Keratinocyte (primary cell): ENCODE results near the gene HECTD2. TPM values are rescaled to one million over a fixed set of nuclear protein-coding genes. Genes with fewer than 3 reads are reported as not detected.
"Not testable (repeated sequence)": the region's sequence is repeated elsewhere in the genome, so short reads cannot be mapped to it uniquely, and the experiment has no call there.

Experiments
- DNase-seq: peaks from one replicate; pipeline ENCODE4 v3.0.0-alpha.2; 2011; ENCODE audit warnings: low read depth, missing footprints, low spot score
- FAIRE-seq: peaks from 2 replicates; lab custom pipeline; 2011; peaks lifted over from hg19 to GRCh38; lab: Jason Lieb, UNC
- H2AFZ ChIP-seq: 2 replicates; pipeline ENCODE4 v1.6.0; 2012; ENCODE audit warnings: low read length, control low read depth, inconsistent platforms; ENCODE audit not compliant: control insufficient read depth
- H3K27ac ChIP-seq: 2 replicates; pipeline ENCODE4 v1.5.1; 2011; ENCODE audit warnings: low read length; ENCODE audit not compliant: control insufficient read depth, insufficient read depth
- H3K27me3 ChIP-seq: 3 replicates; pipeline ENCODE4 v1.6.0; 2011; ENCODE audit warnings: low read length; ENCODE audit not compliant: control insufficient read depth, insufficient read depth; ENCODE audit errors: extremely low read depth
- H3K36me3 ChIP-seq, 2 experiments: 2 replicates in 1 of 2; 3 replicates in 1 of 2; pipeline ENCODE4 v1.5.1; 2011; ENCODE audit warnings: low read length in 2 of 2, mild to moderate bottlenecking in 1 of 2; ENCODE audit not compliant: control insufficient read depth in 2 of 2, insufficient read depth in 2 of 2; ENCODE audit errors: extremely low read depth in 1 of 2
- H3K4me1 ChIP-seq: 3 replicates; pipeline ENCODE4 v1.5.1; 2011; ENCODE audit warnings: low read length; ENCODE audit not compliant: control insufficient read depth, insufficient read depth; ENCODE audit errors: extremely low read depth
- H3K4me2 ChIP-seq: 3 replicates; pipeline ENCODE4 v1.6.0; 2011; ENCODE audit warnings: low read depth, low read length; ENCODE audit not compliant: control insufficient read depth, insufficient read depth; ENCODE audit errors: extremely low read depth
- H3K4me3 ChIP-seq, 3 experiments: fragments of 200-600 bp in 1 of 3; sonication (generic) in 1 of 3; 2 replicates in 2 of 3; 3 replicates in 1 of 3; pipeline ENCODE4 v1.5.1; 2011 to 2016; ENCODE audit warnings: low read length in 3 of 3, mild to moderate bottlenecking in 3 of 3, control low read depth in 2 of 3, inconsistent platforms in 1 of 3, low read depth in 1 of 3, mixed read lengths in 1 of 3, mixed run types in 1 of 3, moderate library complexity in 1 of 3; ENCODE audit not compliant: control insufficient read depth in 2 of 3, insufficient read depth in 2 of 3; ENCODE audit errors: extremely low read depth in 1 of 3
- H3K79me2 ChIP-seq: 2 replicates; pipeline ENCODE4 v1.6.0; 2012; ENCODE audit warnings: low read length; ENCODE audit not compliant: control insufficient read depth, insufficient read depth
- H3K9ac ChIP-seq: 3 replicates; pipeline ENCODE4 v1.6.0; 2011; ENCODE audit warnings: low read length; ENCODE audit not compliant: control insufficient read depth, insufficient read depth; ENCODE audit errors: extremely low read depth
- H3K9me1 ChIP-seq: 3 replicates; pipeline ENCODE4 v1.6.0; 2011; ENCODE audit warnings: low read length; ENCODE audit not compliant: control insufficient read depth, insufficient read depth; ENCODE audit errors: extremely low read depth
- H3K9me3 ChIP-seq: 2 replicates; pipeline ENCODE4 v1.5.1; 2012; ENCODE audit warnings: low read depth, low read length; ENCODE audit not compliant: control insufficient read depth
- H4K20me1 ChIP-seq: 3 replicates; pipeline ENCODE4 v1.6.0; 2011; ENCODE audit warnings: low read length; ENCODE audit not compliant: control insufficient read depth, insufficient read depth; ENCODE audit errors: extremely low read depth
- EZH2 ChIP-seq: IDR thresholded peaks from one replicate; pipeline ENCODE4 v1.6.1; 2012; ENCODE audit warnings: inconsistent platforms, mild to moderate bottlenecking, low read length, moderate library complexity
- dilution Hi-C: fragments of 300-500 bp; cut with MboI; formaldehyde crosslinking; loops from one replicate; pipeline ENCODE4 v1.7.0; 2020; ENCODE audit warnings: low sequenced_read_pairs; ENCODE audit not compliant: extremely low pct_ligation_motif_present
- polyA plus RNA-seq, 5 experiments: library from polyadenylated mRNA; depleted of rRNA in 3 of 5; stranded (reverse) in 3 of 5; stranded (forward) in 1 of 5; unstranded in 1 of 5; fragments of >200 nt; gene quantifications; 1 replicate in 1 of 5; 2 replicates in 3 of 5; 3 replicates in 1 of 5; pipeline versions ENCODE4 v1.2.1 to v1.2.3, GENCODE V29; 2011 to 2012; ENCODE audit warnings: missing spikeins in 2 of 5, low read depth in 1 of 5, low replicate concordance in 1 of 5
- TF ChIP-seq, protein P1 (sequence below), 3 experiments: IDR thresholded peaks in 1 of 3; conservative IDR thresholded peaks in 1 of 3; optimal IDR thresholded peaks in 1 of 3; 2 replicates in 2 of 3; 3 replicates in 1 of 3; pipeline versions ENCODE3 to v1.5.1; 2011; ENCODE audit warnings: low read length in 3 of 3, mild to moderate bottlenecking in 3 of 3, moderate library complexity in 2 of 3, control low read depth in 1 of 3, inconsistent platforms in 1 of 3; ENCODE audit not compliant: insufficient read depth in 2 of 3; ENCODE audit errors: extremely low read depth in 1 of 3

Gene HECTD2
- polyA plus RNA-seq, 1 donor (not counting 4 experiments of a cell fraction or from before 2014, with no cell fraction given), result 2.2 TPM

DNA sequence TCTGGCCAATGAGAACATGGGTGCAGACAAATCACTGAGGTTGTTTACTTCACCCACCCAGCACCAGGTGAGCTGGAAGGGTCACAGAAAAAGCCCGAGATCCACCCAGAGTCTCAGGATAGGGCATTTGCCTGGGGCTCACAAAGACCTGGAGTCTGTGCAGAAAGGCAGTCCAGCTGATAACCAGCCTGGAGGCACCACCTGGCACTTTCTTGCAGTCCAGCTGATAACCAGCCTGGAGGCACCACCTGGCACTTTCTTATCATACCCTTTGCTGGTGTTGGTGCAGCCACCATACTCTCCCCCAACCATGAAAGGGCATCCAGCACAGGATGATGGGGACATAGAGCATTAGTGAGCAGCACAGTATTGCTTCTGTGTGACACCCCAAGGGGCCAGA is 118.6 kb downstream of the HECTD2 start:
- no peaks in the 10 kb centered on the region for H4K20me1 ChIP-seq
- no peak for TF ChIP-seq EZH2
- TF ChIP-seq, protein P1, sequence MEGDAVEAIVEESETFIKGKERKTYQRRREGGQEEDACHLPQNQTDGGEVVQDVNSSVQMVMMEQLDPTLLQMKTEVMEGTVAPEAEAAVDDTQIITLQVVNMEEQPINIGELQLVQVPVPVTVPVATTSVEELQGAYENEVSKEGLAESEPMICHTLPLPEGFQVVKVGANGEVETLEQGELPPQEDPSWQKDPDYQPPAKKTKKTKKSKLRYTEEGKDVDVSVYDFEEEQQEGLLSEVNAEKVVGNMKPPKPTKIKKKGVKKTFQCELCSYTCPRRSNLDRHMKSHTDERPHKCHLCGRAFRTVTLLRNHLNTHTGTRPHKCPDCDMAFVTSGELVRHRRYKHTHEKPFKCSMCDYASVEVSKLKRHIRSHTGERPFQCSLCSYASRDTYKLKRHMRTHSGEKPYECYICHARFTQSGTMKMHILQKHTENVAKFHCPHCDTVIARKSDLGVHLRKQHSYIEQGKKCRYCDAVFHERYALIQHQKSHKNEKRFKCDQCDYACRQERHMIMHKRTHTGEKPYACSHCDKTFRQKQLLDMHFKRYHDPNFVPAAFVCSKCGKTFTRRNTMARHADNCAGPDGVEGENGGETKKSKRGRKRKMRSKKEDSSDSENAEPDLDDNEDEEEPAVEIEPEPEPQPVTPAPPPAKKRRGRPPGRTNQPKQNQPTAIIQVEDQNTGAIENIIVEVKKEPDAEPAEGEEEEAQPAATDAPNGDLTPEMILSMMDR (optimal IDR thresholded peaks at IDR 0.05 in 1 of 3, IDR thresholded peaks at IDR 0.05 in 1 of 3, conservative IDR thresholded peaks at IDR 0.05 in 1 of 3; ENCODE audit: extremely low read depth in 1 of 3, insufficient read depth in 2 of 3, low read length in 3 of 3), result no peak
- no peaks in the 10 kb centered on the region for H3K4me1 ChIP-seq
- FAIRE-seq, result no peak
- dilution Hi-C loops, result no loop called here
- H2AFZ ChIP-seq, result no peak overlapping the region
- no peaks in the 10 kb centered on the region for H3K9me3 ChIP-seq
- no peak overlapping the region for H3K4me2 ChIP-seq
- H3K9me1 ChIP-seq, result no peaks in the 10 kb centered on the region
- no peaks in the 10 kb centered on the region for H3K36me3 ChIP-seq
- H3K4me3 ChIP-seq, result no peak overlapping the region
- H3K27ac ChIP-seq, result no peak overlapping the region
- no peak for DNase-seq
- no peaks in the 10 kb centered on the region for H3K27me3 ChIP-seq
- H3K9ac ChIP-seq, result no peak overlapping the region
- no peaks in the 10 kb centered on the region for H3K79me2 ChIP-seq

- FAIRE-seq, DNase-seq, H3K36me3 ChIP-seq, dilution Hi-C loops, H3K9me3 ChIP-seq, H3K9ac ChIP-seq, H4K20me1 ChIP-seq, H3K4me3 ChIP-seq, H2AFZ ChIP-seq, H3K4me1 ChIP-seq, H3K79me2 ChIP-seq, H3K27ac ChIP-seq, H3K9me1 ChIP-seq, H3K4me2 ChIP-seq, H3K27me3 ChIP-seq: not testable (repeated sequence)
Observed at GRCh38 chr10:91534789-91535188, 124.6 kb downstream of the HECTD2 start.

DNA sequence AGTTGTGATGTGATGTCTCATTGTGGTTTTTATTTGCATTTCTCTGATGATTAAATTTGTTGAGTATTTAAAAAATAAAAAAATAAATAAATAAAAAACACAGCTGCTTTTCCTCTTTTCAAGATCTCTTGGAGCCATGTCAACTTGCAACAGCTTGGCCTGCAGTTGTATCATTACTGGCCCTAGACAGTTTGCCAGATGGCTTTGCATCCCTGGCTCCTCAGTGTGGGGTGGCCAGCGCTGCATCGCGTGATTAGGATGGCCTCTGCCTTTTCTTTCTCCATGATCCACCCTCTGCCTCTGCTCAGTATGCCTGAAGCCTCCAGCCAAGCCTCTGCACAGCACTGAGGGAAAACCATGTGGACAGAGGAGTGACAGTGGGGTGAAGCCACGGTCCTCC is 126.0 kb downstream of the HECTD2 start:
- dilution Hi-C loops, result no loop called here
- no peak overlapping the region for H2AFZ ChIP-seq
- no peaks in the 10 kb centered on the region for H3K9me3 ChIP-seq
- H3K4me2 ChIP-seq, result no peak overlapping the region
- H3K4me3 ChIP-seq, result no peak overlapping the region
- no peak for FAIRE-seq
- H3K9me1 ChIP-seq, result no peaks in the 10 kb centered on the region
- H3K9ac ChIP-seq, result no peak overlapping the region
- H3K79me2 ChIP-seq, result no peaks in the 10 kb centered on the region
- TF ChIP-seq, protein P1 (optimal IDR thresholded peaks at IDR 0.05 in 1 of 3, IDR thresholded peaks at IDR 0.05 in 1 of 3, conservative IDR thresholded peaks at IDR 0.05 in 1 of 3; ENCODE audit: extremely low read depth in 1 of 3, insufficient read depth in 2 of 3, low read length in 3 of 3), result no peak
- no peak for TF ChIP-seq EZH2
- H4K20me1 ChIP-seq, result no peaks in the 10 kb centered on the region
- DNase-seq, result no peak
- no peak overlapping the region for H3K27ac ChIP-seq
- no peaks in the 10 kb centered on the region for H3K27me3 ChIP-seq
- H3K4me1 ChIP-seq, result no peaks in the 10 kb centered on the region
- no peaks in the 10 kb centered on the region for H3K36me3 ChIP-seq
